ENCODE measurements around the gene PSENEN.

Gene PSENEN

DNA sequence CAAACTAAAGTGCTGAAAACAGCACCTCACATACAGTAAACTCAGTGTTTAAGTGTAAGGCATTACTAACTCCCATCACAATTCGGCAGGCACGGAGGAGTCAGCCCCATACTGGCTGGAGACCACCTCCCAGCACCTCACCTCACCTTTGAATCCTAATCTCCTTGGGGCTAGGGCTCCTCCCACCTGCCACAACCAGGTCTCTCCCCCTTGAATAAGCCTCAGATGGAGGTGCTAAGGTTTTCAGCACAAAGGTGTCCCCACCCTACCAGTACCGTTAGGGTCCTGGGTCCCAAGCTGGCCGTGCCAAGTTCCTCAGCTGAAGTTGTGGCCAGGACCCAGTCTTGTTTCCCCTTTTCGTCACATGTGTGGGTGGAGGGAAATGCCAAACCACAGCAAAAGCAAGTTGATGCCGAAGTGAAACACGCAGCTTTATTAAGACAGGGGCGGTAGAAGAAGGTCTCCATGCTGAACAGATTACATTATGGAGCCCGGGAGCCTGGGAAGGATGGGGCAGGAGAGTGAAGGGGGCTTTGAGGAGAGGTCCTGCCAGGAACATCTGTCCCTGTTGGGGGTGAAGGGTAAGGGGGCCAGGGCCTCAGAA, 3.2 kb upstream of the PSENEN start, which contains the start of gene IGFLR1:
IGFLR1 (minus strand) TSS at position 332 of the 604 bp plus-strand sequence. CDS start 1,272 bp downstream, outside the sequence.
- Mint-ChIP-seq H3K27me3 (no peaks in the 10 kb centered on the region), H3K9me3 (no peaks in the 10 kb centered on the region), H3K27ac (ENCODE audit: low read depth) (peak within 1 kb of the TSS; percentile 97), H3K36me3 (ENCODE audit: insufficient read depth) (peaks cover 25% of the 10 kb centered on the region), H3K4me1 (peaks cover 54% of the 10 kb centered on the region), H3K4me3 (peak within 1 kb of the TSS; percentile 86)
- ATAC-seq (replicated peaks; ENCODE audit: extremely low read depth, poor library complexity, severe bottlenecking), result no peak
- DNase-seq (ENCODE audit: low spot score in 2 of 2), result peak in 1 of 2 donors; percentile 46

DNA sequence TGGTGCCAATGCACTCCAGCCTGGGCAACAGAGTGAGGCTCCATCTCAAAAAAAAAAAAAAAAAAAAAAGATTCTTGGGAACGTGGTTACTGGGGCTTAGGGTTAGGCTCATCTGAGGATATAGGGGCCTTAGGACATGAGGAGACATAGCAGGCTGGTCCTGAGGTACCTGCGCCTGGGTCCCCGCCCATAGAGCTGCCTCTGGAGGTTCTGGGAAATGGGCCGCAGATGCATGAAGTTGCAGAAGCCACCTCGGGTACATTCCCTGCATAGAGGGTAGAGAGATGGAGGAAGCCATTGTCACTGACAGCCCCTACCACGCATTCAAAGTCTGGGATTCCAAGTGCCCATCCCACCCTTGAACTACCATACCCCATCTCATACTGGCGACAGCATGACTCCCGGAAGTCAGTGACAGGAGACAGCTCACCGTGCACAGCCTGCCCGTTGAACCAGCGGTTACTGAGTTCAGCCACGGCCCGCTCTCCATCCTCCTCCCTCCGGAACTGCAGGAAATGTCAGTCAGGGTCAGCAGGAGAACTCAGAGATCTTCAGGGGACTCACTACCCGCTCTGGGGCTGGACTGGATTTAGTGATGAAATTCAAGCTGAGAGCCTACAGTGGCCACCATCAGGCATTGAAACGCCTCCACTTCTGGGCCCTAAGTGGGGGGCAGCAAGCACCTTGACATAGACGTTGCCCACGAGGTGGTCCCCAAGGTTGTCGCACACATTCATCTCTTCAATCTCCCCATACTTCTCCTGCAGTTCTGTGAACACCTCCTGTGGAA, 1.6 kb upstream of the PSENEN start:
- DNase-seq (ENCODE audit: low spot score in 2 of 2), result no peak
- ATAC-seq (replicated peaks; ENCODE audit: extremely low read depth, poor library complexity, severe bottlenecking), result no peak
- Mint-ChIP-seq H3K27me3 (no peaks in the 10 kb centered on the region), H3K4me3 (peak overlapping the region; percentile 97), H3K9me3 (no peaks in the 10 kb centered on the region), H3K36me3 (ENCODE audit: insufficient read depth) (peaks cover 24% of the 10 kb centered on the region), H3K4me1 (peaks cover 55% of the 10 kb centered on the region), H3K27ac (ENCODE audit: low read depth) (peak overlapping the region; percentile 95)

GRCh38 chr19:35744430-35745327, 772 bp upstream of the PSENEN start:
- Mint-ChIP-seq H3K4me1 (peaks cover 59% of the 10 kb centered on the region), H3K9me3 (no peaks in the 10 kb centered on the region), H3K27ac (ENCODE audit: low read depth) (peak overlapping the region; percentile 95), H3K36me3 (ENCODE audit: insufficient read depth) (peaks cover 24% of the 10 kb centered on the region), H3K4me3 (peak overlapping the region; percentile 97), H3K27me3 (no peaks in the 10 kb centered on the region)
- ATAC-seq (replicated peaks; ENCODE audit: extremely low read depth, poor library complexity, severe bottlenecking), result peak; percentile 64
- peak; percentile 87 to 91 for DNase-seq (ENCODE audit: low spot score in 2 of 2)

- no peaks in the 10 kb centered on the region for H3K27me3 Mint-ChIP-seq
- DNase-seq (ENCODE audit: low spot score in 2 of 2) (no peak), ATAC-seq (replicated peaks; ENCODE audit: extremely low read depth, poor library complexity, severe bottlenecking) (no peak)
- H3K36me3 Mint-ChIP-seq (ENCODE audit: insufficient read depth), result peaks cover 21% of the 10 kb centered on the region
- peaks cover 53% of the 10 kb centered on the region for H3K4me1 Mint-ChIP-seq
- H3K9me3 Mint-ChIP-seq, result no peaks in the 10 kb centered on the region
- H3K27ac Mint-ChIP-seq (ENCODE audit: low read depth), result peak overlapping the region; percentile 95
- peak overlapping the region; percentile 97 for H3K4me3 Mint-ChIP-seq
Observed at GRCh38 chr19:35746087-35746462, 624 bp downstream of the PSENEN start.

GRCh38 chr19:35746531-35746930, 1.1 kb downstream of the PSENEN start:
- H3K4me1 Mint-ChIP-seq, result peaks cover 52% of the 10 kb centered on the region
- no peaks in the 10 kb centered on the region for H3K9me3 Mint-ChIP-seq
- H3K4me3 Mint-ChIP-seq, result peak overlapping the region; percentile 97
- DNase-seq (ENCODE audit: low spot score in 2 of 2), result no peak
- no peak overlapping the region for H3K27ac Mint-ChIP-seq (ENCODE audit: low read depth)
- H3K27me3 Mint-ChIP-seq, result no peaks in the 10 kb centered on the region
- H3K36me3 Mint-ChIP-seq (ENCODE audit: insufficient read depth), result peaks cover 21% of the 10 kb centered on the region
- no peak for ATAC-seq (replicated peaks; ENCODE audit: extremely low read depth, poor library complexity, severe bottlenecking)

DNA sequence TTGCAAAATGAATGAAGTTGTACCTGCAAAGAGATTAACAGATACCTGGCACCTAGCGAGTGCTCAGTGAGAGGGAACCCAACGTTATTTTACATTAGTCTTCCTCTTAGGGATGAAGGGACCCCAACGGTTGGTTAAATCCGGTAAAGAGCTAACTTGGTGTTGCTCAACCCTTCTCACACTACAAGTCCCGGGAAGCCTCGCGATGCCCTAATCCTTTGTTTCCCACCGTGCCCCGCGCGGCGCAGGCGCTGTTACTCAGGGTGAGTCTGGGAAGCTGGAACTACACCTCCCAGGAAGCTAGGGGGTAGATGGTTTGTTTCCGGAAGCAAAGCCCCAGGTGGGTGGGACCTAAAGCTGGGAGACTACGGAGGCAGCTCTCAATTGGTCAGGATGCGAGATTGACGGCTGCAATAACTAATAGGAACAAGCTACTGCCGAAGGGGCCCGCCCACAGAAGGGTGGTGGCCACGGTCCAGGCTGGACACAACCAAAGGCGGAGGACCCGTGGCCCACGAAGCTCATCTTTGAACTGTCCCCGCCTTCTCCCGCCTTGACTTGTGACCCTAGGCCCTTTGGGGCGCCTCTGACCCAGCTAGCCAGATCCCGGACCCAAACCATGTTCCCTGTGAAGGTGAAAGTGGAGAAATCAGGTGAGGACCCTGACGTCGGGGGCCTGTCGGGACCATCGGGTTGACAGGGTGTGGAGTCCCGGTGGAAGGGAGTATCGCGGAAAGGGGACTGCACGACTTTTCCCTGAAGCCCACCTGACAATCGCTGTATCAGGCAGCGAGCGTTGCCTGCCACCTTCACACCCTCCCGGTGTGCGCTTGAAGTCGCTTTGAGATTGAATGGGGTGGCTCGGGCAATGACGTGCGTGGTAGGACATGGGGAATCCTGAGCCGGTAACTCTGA, 2.9 kb downstream of the PSENEN start, which contains the start of gene LIN37:
LIN37 (plus strand) TSS at position 471 of the 915 bp plus-strand sequence; CDS start at position 620, 149 bp downstream.
- ATAC-seq (replicated peaks; ENCODE audit: extremely low read depth, poor library complexity, severe bottlenecking), result peak; percentile 72
- H3K4me1 Mint-ChIP-seq, result peaks cover 42% of the 10 kb centered on the region

GRCh38 chr19:35750167-35750566, 4.7 kb downstream of the PSENEN start:
- no peak overlapping the region for H3K27ac Mint-ChIP-seq (ENCODE audit: low read depth)
- no peaks in the 10 kb centered on the region for H3K9me3 Mint-ChIP-seq
- no peaks in the 10 kb centered on the region for H3K27me3 Mint-ChIP-seq
- H3K4me1 Mint-ChIP-seq, result peaks cover 36% of the 10 kb centered on the region
- peaks cover 12% of the 10 kb centered on the region for H3K36me3 Mint-ChIP-seq (ENCODE audit: insufficient read depth)
- peak overlapping the region; percentile 46 for H3K4me3 Mint-ChIP-seq
- ATAC-seq (replicated peaks; ENCODE audit: extremely low read depth, poor library complexity, severe bottlenecking), result no peak
- DNase-seq (ENCODE audit: low spot score in 2 of 2), result no peak

More for the DNA sequence above, 2.9 kb downstream of the PSENEN start, which contains the start of gene LIN37:
- H3K9me3 Mint-ChIP-seq, result no peaks in the 10 kb centered on the region
- H3K36me3 Mint-ChIP-seq (ENCODE audit: insufficient read depth), result peaks cover 17% of the 10 kb centered on the region
- H3K27me3 Mint-ChIP-seq, result no peaks in the 10 kb centered on the region
- H3K4me3 Mint-ChIP-seq, result peak within 1 kb of the TSS; percentile 97
- H3K27ac Mint-ChIP-seq (ENCODE audit: low read depth), result peak within 1 kb of the TSS; percentile 78
- DNase-seq (ENCODE audit: low spot score in 2 of 2), result peak; percentile 94 to 98

DNA sequence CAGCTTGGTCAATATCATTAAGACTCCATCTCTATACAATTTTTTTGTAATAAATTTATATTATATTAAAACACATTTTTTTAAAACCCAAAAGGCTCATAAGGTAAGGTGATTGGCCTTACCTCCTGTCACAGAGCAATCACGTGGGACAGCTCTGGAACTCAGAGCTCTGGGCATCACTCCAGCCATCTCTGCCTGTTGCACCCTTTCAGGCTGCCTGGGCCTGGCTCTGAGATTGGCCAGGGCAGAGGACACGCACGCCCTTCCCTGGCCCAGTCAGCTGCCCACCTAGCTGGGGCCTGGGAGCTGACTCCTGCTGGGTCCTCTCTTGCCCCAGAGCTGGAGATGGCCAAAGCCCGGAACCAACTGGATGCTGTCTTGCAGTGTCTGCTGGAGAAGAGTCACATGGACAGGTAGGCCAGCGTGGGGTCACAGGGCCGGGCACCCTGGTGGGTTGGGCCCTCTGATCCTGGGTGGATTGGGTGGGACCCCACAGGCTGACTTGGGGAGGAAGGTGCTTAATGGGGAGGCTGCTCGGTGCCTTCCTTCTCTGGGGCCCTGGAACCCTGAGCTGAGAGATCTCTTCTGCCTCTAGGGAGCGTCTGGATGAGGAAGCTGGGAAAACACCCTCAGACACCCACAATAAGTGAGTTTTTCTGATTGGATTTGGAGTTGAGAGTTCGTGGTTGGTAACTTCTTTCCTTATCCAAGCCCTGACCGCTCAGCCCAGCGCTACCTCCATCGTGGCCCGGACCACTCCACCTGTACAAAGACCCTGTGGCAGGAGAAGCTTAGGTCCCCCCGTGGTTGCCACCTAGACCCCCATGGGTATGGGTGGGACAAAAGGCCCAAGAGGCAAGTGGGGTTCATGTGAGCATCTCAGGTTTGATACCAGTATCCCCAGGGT, 6.6 kb downstream of the PSENEN start:
- no peaks in the 10 kb centered on the region for H3K9me3 Mint-ChIP-seq
- ATAC-seq (replicated peaks; ENCODE audit: extremely low read depth, poor library complexity, severe bottlenecking) (no peak), DNase-seq (ENCODE audit: low spot score in 2 of 2) (no peak)
- H3K4me1 Mint-ChIP-seq, result peaks cover 28% of the 10 kb centered on the region
- H3K27ac Mint-ChIP-seq (ENCODE audit: low read depth), result no peak overlapping the region
- H3K4me3 Mint-ChIP-seq, result no peak overlapping the region
- H3K27me3 Mint-ChIP-seq, result no peaks in the 10 kb centered on the region
- peaks cover 11% of the 10 kb centered on the region for H3K36me3 Mint-ChIP-seq (ENCODE audit: insufficient read depth)

GRCh38 chr19:35752746-35753350, 7.4 kb downstream of the PSENEN start:
- no peak overlapping the region for H3K4me3 Mint-ChIP-seq
- H3K9me3 Mint-ChIP-seq, result no peaks in the 10 kb centered on the region
- H3K36me3 Mint-ChIP-seq (ENCODE audit: insufficient read depth), result peaks cover 13% of the 10 kb centered on the region
- H3K27ac Mint-ChIP-seq (ENCODE audit: low read depth), result no peak overlapping the region
- H3K4me1 Mint-ChIP-seq, result peaks cover 27% of the 10 kb centered on the region
- no peaks in the 10 kb centered on the region for H3K27me3 Mint-ChIP-seq
- ATAC-seq (replicated peaks; ENCODE audit: extremely low read depth, poor library complexity, severe bottlenecking) (no peak), DNase-seq (ENCODE audit: low spot score in 2 of 2) (no peak)

- Mint-ChIP-seq H3K27ac (ENCODE audit: low read depth) (no peak overlapping the region), H3K9me3 (no peaks in the 10 kb centered on the region), H3K27me3 (no peaks in the 10 kb centered on the region), H3K36me3 (ENCODE audit: insufficient read depth) (peaks cover 11% of the 10 kb centered on the region), H3K4me3 (no peak overlapping the region), H3K4me1 (peaks cover 18% of the 10 kb centered on the region)
- no peak for ATAC-seq (replicated peaks; ENCODE audit: extremely low read depth, poor library complexity, severe bottlenecking)
- no peak for DNase-seq (ENCODE audit: low spot score in 2 of 2)
Observed at GRCh38 chr19:35753634-35754369, 8.4 kb downstream of the PSENEN start.

All from central memory CD8-positive, alpha-beta T cell (primary cell).